GM18951 (cell line): ENCODE measurements around the gene PPM1H.

ENCODE experiments used
- POLR2A ChIP-seq: IDR thresholded peaks from 4 replicates; pipeline ENCODE4 v1.6.1; 2011; ENCODE audit warnings: mild to moderate bottlenecking; ENCODE audit not compliant: insufficient read length, insufficient read depth; ENCODE audit errors: extremely low read depth
- in situ Hi-C: fragments of 300-500 bp; cut with MboI; formaldehyde crosslinking; loops from one replicate; pipeline ENCODE4 v1.12.0; 2022; ENCODE audit warnings: low sequenced_read_pairs, mixed read lengths, inconsistent platforms; ENCODE audit not compliant: unreplicated experiment

PPM1H gene

DNA sequence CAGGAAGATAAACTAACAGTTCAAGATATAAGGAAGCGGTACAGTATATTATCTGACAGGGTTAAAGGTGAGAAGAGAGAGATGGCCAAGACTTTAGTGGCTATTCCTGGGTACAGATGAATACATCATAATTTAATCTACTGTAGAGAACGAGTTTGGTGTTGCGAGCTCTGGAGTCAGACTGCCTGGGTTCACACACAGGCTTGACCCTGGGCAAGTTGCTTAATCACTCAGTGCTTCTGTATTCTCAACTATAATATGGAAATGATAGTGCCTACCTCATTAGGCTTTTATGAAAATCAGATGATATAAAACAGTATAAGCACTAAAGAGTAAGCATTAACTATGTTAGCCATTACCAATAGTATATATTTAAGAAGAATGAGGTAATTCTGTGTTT, 3.5 kb downstream of the PPM1H start:
- in situ Hi-C loops = no loop called here
- no peak for TF ChIP-seq POLR2A

DNA sequence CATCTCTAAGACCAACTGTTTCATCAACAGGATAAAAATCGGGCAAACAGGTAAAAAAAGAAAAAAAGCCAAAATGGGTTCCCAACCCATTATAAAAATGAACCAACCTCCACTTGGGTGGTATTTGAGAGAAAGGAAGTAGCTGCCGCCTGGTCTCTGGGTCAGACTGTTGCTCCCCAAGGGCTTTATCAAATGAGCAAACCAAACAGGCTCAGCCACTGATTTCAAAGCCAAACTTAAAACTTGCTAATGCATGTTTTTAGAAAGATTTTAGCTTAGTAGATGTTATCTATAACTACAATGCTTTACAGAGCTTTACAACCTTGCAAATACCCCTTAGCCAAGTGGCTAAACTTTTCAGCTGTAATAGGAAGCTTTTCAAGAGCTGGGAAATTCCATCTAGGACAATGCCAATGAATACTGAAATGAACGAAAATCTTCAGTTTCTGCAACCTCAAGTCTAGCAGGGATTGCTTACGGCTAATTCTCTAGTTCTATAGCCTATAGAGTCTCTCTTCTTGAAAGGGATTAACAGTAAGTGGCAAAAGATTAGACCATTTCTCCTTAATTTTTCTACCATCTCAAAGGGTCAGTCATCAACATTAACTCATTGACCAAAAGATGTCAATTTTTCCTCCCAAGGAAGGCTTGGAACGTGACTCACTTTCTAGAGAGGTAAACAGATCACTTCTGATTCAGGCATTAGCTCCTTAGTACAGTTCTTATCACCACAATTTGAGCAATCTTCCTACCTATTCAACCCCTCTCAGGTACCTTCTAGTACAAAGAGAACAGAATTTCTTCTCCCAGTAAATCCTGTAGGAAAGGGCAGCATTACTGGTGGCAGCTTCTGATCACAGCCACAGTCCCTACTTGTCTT, 4.2 kb downstream of the PPM1H start:
- in situ Hi-C loops = no loop called here
- TF ChIP-seq POLR2A = no peak

DNA sequence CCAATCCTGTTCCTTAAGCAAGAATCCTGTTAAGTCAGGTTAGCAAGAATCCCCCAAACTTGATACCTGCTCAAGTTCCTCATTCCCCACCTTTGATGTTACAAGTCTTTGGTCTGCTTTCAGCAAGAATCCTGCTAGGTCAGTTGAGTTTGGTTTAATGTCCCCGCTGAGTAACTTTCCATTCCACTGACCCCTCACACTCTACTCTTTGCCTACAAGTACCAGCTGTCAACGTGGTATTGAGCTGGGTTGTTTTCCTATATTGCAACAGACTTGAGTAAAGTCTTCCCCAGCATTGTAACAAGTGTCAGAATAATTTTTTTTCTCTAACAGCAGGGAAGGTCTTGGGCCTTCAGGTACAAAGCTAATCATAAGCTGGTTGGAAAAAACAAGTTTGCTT, 6.3 kb downstream of the PPM1H start:
- no peak for TF ChIP-seq POLR2A
- in situ Hi-C loops = no loop called here

DNA sequence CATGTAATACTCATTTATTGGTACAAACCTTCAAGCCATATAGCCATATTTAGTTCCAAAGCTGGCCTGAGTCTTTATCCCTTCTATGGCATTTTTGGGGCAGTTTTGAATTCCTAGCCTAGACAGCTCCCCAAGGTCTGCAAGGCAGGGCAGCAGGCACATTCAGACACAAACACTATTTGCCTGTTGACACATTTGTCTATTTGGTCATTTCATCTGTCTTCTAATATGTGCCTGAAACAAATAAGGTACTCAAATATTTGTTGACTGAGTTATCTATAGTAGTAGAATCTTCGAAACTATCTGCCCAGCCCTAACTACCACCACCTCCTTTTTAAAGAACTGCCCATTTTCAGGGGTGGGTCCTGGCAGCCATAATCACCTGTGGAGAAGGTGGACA, 9.3 kb downstream of the PPM1H start:
- TF ChIP-seq POLR2A = no peak
- in situ Hi-C loops = no loop called here

DNA sequence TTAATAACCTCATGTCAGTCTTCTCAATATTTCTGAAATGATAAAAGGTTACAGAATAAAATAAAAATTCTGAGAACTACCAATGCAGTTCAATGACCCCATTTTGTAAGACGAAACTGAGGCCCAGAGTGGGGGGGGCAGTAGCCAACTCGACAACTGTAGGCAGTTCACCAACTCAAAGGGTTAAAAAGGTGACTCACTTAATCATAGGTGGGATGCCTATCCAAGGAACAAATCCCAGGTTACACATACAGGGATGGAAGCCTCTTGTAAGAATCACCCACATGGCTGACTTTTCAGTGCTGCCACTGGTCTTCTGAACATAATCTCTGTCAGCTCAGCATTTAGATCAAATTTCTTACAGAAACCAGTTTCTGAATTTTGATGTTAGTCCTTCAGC, 10.9 kb downstream of the PPM1H start:
- in situ Hi-C loops = no loop called here
- TF ChIP-seq POLR2A = no peak

DNA sequence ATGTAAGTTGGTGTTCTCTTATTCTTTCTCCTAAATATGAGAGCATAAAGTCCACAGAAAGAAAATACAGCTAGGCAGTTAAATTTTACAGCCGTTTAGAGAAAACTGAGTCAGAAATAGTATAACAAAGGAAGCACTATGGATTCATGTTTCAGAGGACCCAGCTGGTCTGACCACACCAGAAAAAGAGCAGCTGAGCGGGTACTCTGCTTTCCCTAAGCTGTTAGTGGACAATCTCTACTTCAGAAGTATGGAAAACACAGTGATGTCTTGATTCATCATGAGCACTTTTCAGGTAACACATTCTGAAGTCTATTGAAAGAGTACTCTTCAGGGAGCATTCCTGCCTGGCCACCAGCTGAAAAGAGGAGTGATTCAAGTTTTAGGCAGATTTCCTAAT, 12.4 kb downstream of the PPM1H start:
- TF ChIP-seq POLR2A = no peak
- in situ Hi-C loops = no loop called here

DNA sequence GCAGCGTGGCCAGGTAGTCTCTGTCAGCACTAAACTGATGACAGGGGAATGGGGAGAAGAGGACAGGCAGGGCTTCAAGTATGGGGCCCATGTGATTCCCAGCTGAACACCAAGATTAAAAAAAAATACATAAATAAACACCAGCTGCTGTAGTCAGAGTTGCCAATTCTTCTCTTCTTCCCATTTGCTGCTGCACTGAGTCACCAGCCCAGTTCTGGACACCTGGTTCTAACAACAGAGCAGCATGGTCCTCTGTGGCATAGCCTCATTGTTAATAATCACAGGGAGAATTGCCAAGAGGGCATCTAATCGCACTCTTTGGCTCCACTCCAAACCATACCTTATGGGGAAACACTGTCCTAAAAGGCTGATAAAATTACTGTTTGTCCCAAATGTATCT, 15.1 kb downstream of the PPM1H start:
- TF ChIP-seq POLR2A = no peak

DNA sequence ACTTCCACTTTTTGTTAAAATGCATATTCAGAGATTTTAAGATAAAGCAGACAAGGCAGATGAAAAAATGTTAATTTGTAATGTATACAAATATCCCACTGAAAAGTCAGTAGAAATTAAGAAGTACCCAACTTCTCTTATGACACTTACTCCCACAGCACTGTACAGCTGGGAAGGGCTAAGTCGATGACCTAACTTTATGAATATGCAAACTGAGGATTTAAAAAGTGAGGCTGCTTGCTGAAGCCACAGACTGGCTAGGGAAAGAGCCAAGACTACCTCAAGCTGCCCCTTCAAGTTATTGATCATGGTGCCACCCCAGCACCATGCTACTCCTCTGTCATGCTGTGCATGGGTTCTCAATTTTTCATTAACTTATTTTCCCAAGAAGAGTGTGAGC, 17.0 kb downstream of the PPM1H start:
- TF ChIP-seq POLR2A = no peak
- in situ Hi-C loops = no loop called here

More for the DNA sequence above, 15.1 kb downstream of the PPM1H start:
- in situ Hi-C loops = no loop called here

DNA sequence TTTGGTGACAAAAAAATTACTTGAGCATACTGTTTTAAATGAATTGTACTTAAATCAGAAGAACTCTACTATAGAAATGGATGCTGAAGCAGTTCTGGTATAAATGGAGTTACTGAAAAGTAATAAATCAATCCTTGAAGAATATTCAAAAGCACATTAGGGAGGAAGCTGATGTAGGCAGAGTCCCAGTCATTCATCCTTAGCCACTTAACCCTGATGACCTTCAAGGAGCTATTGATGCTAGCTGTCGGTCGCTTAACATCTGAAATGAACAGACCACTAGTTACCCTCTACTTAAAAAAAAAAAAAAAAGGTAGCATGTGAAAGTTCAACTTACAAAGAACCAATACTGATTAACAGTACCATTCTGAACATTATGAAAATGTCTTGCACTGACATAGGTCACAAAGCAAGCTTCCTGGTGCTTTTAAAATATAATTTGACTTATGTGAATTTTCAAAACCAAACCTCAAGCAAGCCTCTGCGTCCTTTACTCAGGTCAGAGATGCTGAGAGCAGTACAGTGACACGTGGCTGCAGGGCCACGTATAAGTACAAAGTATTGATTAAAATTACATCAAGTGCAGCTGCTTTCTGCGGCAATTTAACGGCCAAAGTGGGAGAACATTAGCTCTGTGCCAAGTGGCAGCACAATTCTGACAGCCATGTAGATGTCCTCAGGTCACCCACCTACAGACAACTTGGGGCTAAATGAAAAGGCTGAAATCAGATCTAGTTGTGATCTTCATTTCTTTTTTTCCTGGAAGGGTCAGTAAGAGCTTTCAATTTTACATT, 18.1 kb downstream of the PPM1H start:
- in situ Hi-C loops = no loop called here
- no peak for TF ChIP-seq POLR2A

DNA sequence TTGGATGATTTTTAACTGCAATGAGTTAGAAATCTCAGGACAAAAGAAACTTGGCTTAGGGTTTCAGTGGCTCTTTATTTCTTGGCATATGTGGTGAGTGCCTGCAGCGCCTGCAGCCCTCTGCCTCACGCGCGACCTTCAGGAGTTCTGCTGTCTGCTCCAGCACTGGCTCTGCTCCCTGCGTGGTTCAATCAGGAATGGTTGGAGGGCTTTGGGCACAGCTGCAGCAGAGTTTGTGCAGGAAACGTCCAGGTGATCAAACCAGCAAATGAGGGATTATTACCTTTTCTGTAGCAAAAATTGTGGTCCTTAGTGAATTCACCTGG, 19.8 kb downstream of the PPM1H start:
- TF ChIP-seq POLR2A = no peak
- in situ Hi-C loops = no loop called here

DNA sequence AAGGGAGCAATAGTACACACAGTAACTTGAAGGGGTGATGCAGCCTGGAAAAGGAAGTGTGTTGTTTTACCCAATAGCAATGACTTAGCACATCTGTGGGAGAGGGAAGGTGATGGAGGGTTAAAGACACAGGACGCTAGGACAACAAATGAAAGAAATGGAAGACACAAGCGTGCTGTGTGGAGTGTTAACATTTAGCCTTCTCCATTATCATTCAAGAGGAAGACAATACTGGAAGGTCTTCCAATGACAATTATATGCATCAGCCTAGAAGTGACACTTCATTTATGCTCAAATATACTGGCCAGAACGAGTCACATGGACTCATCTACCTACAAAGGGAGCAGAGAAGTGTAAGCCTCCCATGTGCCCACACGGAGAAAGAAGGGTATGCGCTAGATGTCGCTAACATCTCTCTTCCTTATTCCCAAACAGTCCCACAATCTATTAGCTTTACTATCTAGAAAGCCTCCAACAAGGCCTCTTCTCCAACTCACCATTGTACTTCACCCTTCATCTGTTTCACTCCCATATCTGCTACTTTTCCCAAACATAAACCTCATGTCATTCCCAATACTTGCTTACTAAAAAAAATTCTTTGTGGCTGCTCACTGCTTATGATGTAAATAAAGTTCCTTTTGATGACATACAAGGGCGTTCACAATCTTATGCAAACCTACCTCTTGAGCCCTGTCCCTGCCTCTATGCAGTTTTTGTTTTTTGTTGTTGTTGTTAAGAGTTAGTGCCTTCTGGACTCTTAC, 20.3 kb downstream of the PPM1H start:
- TF ChIP-seq POLR2A = no peak
- in situ Hi-C loops = no loop called here

DNA sequence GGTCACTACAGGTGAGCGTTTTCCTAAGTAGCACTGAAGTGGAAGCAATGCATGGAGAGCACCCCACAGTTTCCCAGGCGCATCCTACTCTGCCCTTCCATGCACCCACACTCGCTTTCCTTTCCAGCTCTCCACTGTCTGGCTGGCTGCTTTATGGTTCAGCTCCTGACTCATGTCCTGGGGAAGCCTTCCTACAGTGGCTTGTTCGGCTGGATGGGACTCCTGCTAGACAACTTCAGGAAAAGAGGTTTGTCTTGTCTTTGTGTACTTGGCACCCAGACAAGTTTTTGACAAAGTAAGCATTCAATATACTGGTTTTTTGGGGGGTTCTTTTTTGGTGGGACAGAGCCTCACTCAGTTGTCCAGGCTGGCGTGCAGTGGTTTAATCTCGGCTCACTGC, 21.6 kb downstream of the PPM1H start:
- in situ Hi-C loops = no loop called here
- TF ChIP-seq POLR2A = no peak

DNA sequence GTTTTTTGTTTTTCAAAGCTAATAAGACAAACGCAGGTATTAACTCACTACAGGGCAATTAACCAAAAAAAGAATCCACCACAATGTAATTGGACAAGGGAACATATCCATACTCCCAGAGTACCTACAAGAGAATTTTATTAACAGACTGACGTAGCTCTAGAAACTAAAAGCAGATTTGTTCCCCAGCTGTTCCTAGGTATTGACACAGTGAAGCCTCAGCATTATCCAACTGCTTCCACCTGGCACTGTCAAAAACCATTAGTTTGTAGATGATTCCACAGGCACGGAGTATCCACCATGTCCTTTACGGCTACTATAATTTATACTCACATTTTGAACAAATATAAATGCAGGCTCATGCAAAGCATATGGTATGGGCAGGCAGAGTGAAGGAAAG, 22.3 kb downstream of the PPM1H start:
- no peak for TF ChIP-seq POLR2A
- in situ Hi-C loops = no loop called here
